Heart right ventricle (tissue), 16 donors: ENCODE data around the gene GALNTL6. TPM values are rescaled to one million over a fixed set of nuclear protein-coding genes. Genes with fewer than 3 reads are reported as not detected.

ENCODE experiments used
- ATAC-seq, 8 donors: fragments of 200-7000 bp; cut with Tn5 transposase; one replicate each; pipeline ENCODE4 v1.9.1; 2020; ENCODE audit warnings: mild to moderate bottlenecking in 8 of 8, moderate library complexity in 8 of 8, moderate number of reproducible peaks in 1 of 8
- DNase-seq, 2 donors: peaks; one replicate each; pipeline ENCODE4 v3.0.0-alpha.2; 2020
- H3K27ac ChIP-seq, 10 donors: fragments of 200-600 bp; sonication (generic) in 2 of 10; one replicate each; pipeline versions ENCODE4 v1.5.0 to v1.8.0; 2020 to 2022; ENCODE audit warnings: mild to moderate bottlenecking in 3 of 10
- H3K27me3 ChIP-seq, 7 donors: fragments of 200-600 bp; one replicate each; pipeline ENCODE4 v1.8.0; 2021 to 2022; ENCODE audit warnings: mild to moderate bottlenecking in 2 of 7
- H3K36me3 ChIP-seq, 9 donors: fragments of 200-600 bp; sonication (generic) in 1 of 9; one replicate each; pipeline versions ENCODE4 v1.5.0 to v1.8.0; 2020 to 2022; ENCODE audit warnings: mild to moderate bottlenecking in 2 of 9
- H3K4me1 ChIP-seq, 9 donors: fragments of 200-600 bp; sonication (generic) in 1 of 9; one replicate each; pipeline versions ENCODE4 v1.5.0 to v1.8.0; 2020 to 2022; ENCODE audit warnings: mild to moderate bottlenecking in 4 of 9
- H3K4me3 ChIP-seq, 10 donors: fragments of 200-600 bp; sonication (generic) in 2 of 10; one replicate each; pipeline versions ENCODE4 v1.5.0 to v1.8.0; 2020 to 2022; ENCODE audit warnings: mild to moderate bottlenecking in 7 of 10, moderate library complexity in 2 of 10
- H3K9me3 ChIP-seq, 11 donors: fragments of 200-600 bp in 10 of 11; sonication (generic) in 2 of 11; one replicate each; pipeline versions ENCODE4 v1.5.0 to v1.8.0; 2013 to 2022; ENCODE audit warnings: mild to moderate bottlenecking in 2 of 11, control low read depth in 1 of 11, moderate library complexity in 1 of 11
- CTCF ChIP-seq, 9 donors: fragments of 200-600 bp; sonication (generic) in 2 of 9; IDR thresholded peaks; one replicate each; pipeline versions ENCODE4 v1.5.0 to v1.8.0; 2021 to 2022; ENCODE audit warnings: antibody characterized with exemption in 9 of 9, mild to moderate bottlenecking in 5 of 9, moderate library complexity in 1 of 9
- WGBS, 2 donors: extraction: QIAGEN DNeasy Blood & Tissue Kit; methylation state at CpG; one replicate each; pipeline ENCODE4 v1.1.7; 2013; ENCODE audit warnings: inconsistent platforms in 1 of 2; 5-methylcytosine and 5-hydroxymethylcytosine counted together
- intact Hi-C, 10 donors: fragments of 100-400 bp; cut with DNase I; formaldehyde crosslinking; loops; one replicate each; pipeline versions ENCODE4 v1.11.1 to v1.14.2; 2022
- polyA plus RNA-seq, 2 donors: library from polyadenylated mRNA; stranded (reverse); fragments of 200-250 nt; gene quantifications; one replicate each; pipeline ENCODE4 v1.2.3, GENCODE V29; 2013
- total RNA-seq, 10 donors: library from RNA; stranded (reverse); fragmentation: NEBNext Ultra II Directional in 3 of 10; extraction: Animal tissue kit (Norgen Biotek cat#: 25700) in 3 of 10; gene quantifications; one replicate each; pipeline versions ENCODE4 v1.2.1 to v1.2.4, GENCODE V29; 2021 to 2023
- donor health status: Arrhythmogenic right ventricular cardiomyopathy.
- donor health status: ischemic (EF 13 %, LVEDD 7.1; RV severe dilation, severe dysfunction).
- donor health status: healthy with polysubstance abuse.
- donor health status: DM: no; HTN: yes; CAD: no.
- donor health status: DM: no; HTN: no; CAD: no.
- donor health status: ischemic (EF 25% LVEDD 6.9; RV normal size, moderate dysfunction).
- donor health status: ischemic (EF 25% LVEDD 5.7; RV mildly dilated, moderate dysfunction).
- donor health status: healthy.
- donor health status: DM: yes; HTN: yes; CAD: no.
- donor health status: Ischemic cardiomyopathy.
- donor health status: ischemic (EF 35%, LVEDD 5.7; RV mildly dilated, moderate dysfunction).
- donor health status: nonischemic (EF 11% LVEDD 7.7; RV severe dilation, severe dysfunction).
- donor health status: DM: yes; HTN: yes; CAD: no.
- donor health status: PGD.
- donor health status: ischemic (EF 29% LVEDD 5.4; RV normal size, mild dysfunction).
- donor health status: nonischemic (EF 23%, LVEDD 6.1; RV moderate dilation, normal function).

The GALNTL6 gene
- total and polyA plus RNA-seq, 12 donors: 0.14 to 2.6 (median 0.49) TPM; not detected in 6

DNA sequence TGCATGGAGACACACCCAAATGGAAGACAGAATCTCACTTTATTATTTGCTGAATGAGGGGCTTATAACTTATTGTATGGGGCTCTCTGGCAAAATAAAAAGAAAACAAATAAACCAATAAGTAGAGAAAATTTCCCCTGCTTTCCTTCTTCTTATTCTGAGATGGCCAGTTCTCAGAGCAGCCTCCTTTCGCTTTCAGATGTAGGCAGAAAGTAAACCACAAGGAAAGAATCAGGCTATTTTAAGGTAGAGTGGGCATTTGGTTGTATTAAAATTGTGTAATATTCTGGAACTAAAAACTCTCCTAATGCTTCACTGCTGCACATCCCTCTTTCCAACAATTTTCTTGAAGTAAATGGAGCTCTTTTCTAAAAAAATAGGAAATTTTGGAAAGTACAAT, 241.8 kb downstream of the GALNTL6 start:
- H3K27me3 ChIP-seq: no peaks in the 10 kb centered on the region
- ATAC-seq: no peak
- DNase-seq: no peak
- no peaks in the 10 kb centered on the region for H3K36me3 ChIP-seq
- H3K27ac ChIP-seq: no peak overlapping the region
- intact Hi-C loops: no loop called here
- H3K9me3 ChIP-seq: no peaks in the 10 kb centered on the region
- no peak for TF ChIP-seq CTCF (IDR thresholded peaks at IDR 0.05)
- no peaks in the 10 kb centered on the region for H3K4me1 ChIP-seq
- 89 to 93% methylated on average over 1 of the region's 1 CpG for WGBS, 2 donors
- no peak overlapping the region for H3K4me3 ChIP-seq

GRCh38 chr4:172055498-172055897, 242.3 kb downstream of the GALNTL6 start:
- H3K9me3 ChIP-seq: no peaks in the 10 kb centered on the region
- H3K4me1 ChIP-seq: no peaks in the 10 kb centered on the region
- no peak overlapping the region for H3K27ac ChIP-seq
- no peak for TF ChIP-seq CTCF (IDR thresholded peaks at IDR 0.05)
- ATAC-seq: no peak
- intact Hi-C loops: no loop called here
- DNase-seq: no peak
- no peaks in the 10 kb centered on the region for H3K27me3 ChIP-seq
- H3K36me3 ChIP-seq: no peaks in the 10 kb centered on the region
- WGBS, 2 donors: 51 to 57% methylated on average over 2 of the region's 2 CpGs
- no peak overlapping the region for H3K4me3 ChIP-seq

DNA sequence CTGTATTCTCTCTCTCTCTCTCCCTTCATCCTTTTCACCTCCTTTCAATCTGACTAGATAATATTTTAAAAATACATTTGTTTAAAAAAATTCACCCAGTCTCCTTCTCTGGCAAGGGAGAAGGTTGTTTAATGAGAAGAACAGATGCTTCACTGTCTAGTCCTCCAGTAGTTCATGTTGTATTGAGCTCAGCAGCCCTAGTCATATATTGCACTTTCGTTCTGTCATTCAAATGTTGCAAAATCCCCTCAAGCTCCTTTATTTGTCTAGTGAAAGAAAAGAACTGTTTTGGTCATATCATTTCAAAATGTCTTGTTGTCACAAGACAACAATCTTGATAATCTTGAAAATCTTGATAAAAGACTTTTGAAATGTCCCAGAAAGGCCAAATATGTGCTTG, 248.0 kb downstream of the GALNTL6 start:
- H3K9me3 ChIP-seq: no peaks in the 10 kb centered on the region
- no peaks in the 10 kb centered on the region for H3K4me1 ChIP-seq
- no peaks in the 10 kb centered on the region for H3K36me3 ChIP-seq
- H3K4me3 ChIP-seq: no peak overlapping the region
- no peak overlapping the region for H3K27ac ChIP-seq
- no peak for TF ChIP-seq CTCF (IDR thresholded peaks at IDR 0.05)
- intact Hi-C loops: no loop called here
- 64 to 74% methylated on average over 1 of the region's 1 CpG for WGBS, 2 donors
- ATAC-seq (no peak), DNase-seq (no peak)
- H3K27me3 ChIP-seq: no peaks in the 10 kb centered on the region

DNA sequence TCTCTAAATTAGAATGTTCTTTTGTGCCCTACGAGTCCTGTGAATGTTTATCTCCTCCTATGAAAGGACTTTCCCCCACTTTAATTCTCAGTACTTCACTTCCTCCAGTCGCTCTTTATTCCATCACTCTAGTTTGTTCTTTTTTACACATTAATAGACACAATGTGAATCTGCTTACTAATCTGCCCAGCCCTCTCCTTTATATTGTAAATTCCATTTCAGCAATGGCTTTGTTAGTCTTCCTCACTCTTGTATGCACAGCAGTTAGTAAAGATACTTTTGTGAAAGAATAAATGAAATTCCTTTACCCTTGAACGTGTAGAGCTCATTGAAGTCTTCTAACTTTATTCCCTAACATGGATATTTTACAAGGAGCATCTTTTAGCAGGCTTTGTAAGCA, 255.3 kb downstream of the GALNTL6 start:
- no peak overlapping the region for H3K27ac ChIP-seq
- peaks cover 0 to 4% (median 0%) of the 10 kb centered on the region in 11 donors for H3K9me3 ChIP-seq
- ATAC-seq (no peak), DNase-seq (no peak)
- 60% methylated on average over 3 of the region's 3 CpGs; no CpG with 5 or more reads in 1 of the 2 donors for WGBS, 2 donors
- TF ChIP-seq CTCF (IDR thresholded peaks at IDR 0.05): no peak
- H3K27me3 ChIP-seq: no peaks in the 10 kb centered on the region
- H3K36me3 ChIP-seq: no peaks in the 10 kb centered on the region
- H3K4me3 ChIP-seq: no peak overlapping the region
- intact Hi-C loops: no loop called here
- no peaks in the 10 kb centered on the region for H3K4me1 ChIP-seq

- no peak overlapping the region for H3K4me3 ChIP-seq
- no peaks in the 10 kb centered on the region for H3K36me3 ChIP-seq
These were observed 260.4 kb downstream of the GALNTL6 start for GRCh38 chr4:172073590-172073989.

More at GRCh38 chr4:172073590-172073989, 260.4 kb downstream of the GALNTL6 start:
- no peak overlapping the region for H3K27ac ChIP-seq
- no peaks in the 10 kb centered on the region for H3K27me3 ChIP-seq
- no peak for ATAC-seq
- no peaks in the 10 kb centered on the region for H3K4me1 ChIP-seq
- intact Hi-C loops: no loop called here
- H3K9me3 ChIP-seq: peaks cover 0 to 4% (median 0%) of the 10 kb centered on the region in 11 donors
- DNase-seq: no peak
- no peak for TF ChIP-seq CTCF (IDR thresholded peaks at IDR 0.05)
